ENCODE results near the gene UGT1A4.

The UGT1A4 gene

GRCh38 chr2:233718552-233718951, at the start of gene UGT1A4:
Gene UGT1A4, plus strand, starts transcription at chr2:233718736. Its CDS starts 85 bp downstream, at chr2:233718821.
- DNase-seq (ENCODE audit: low read depth): no peak

- no peak for DNase-seq (ENCODE audit: low read depth)
These were observed 47.0 kb upstream of the UGT1A4 start, which contains the start of gene UGT1A9 for GRCh38 chr2:233671290-233672161. Gene UGT1A9, plus strand, starts transcription at chr2:233671898. Its CDS starts 37 bp downstream, at chr2:233671935.

- DNase-seq (ENCODE audit: low read depth): no peak
These were observed 45.6 kb upstream of the UGT1A4 start for GRCh38 chr2:233672886-233673285.

GRCh38 chr2:233673896-233674295, 44.6 kb upstream of the UGT1A4 start:
- DNase-seq (ENCODE audit: low read depth): no peak

- DNase-seq (ENCODE audit: low read depth): no peak
These were observed 44.2 kb upstream of the UGT1A4 start for GRCh38 chr2:233674314-233674713.

- DNase-seq (ENCODE audit: low read depth): no peak
These were observed 43.5 kb upstream of the UGT1A4 start for GRCh38 chr2:233674995-233675394.

GRCh38 chr2:233676046-233676445, 42.5 kb upstream of the UGT1A4 start:
- DNase-seq (ENCODE audit: low read depth): no peak

GRCh38 chr2:233679196-233679595, 39.3 kb upstream of the UGT1A4 start:
- no peak for DNase-seq (ENCODE audit: low read depth)

GRCh38 chr2:233680361-233681045, 38.0 kb upstream of the UGT1A4 start:
- no peak for DNase-seq (ENCODE audit: low read depth)

- no peak for DNase-seq (ENCODE audit: low read depth)
These were observed 36.9 kb upstream of the UGT1A4 start, which contains the start of gene UGT1A7 for GRCh38 chr2:233681521-233682099. Gene UGT1A7, plus strand, starts transcription at chr2:233681901. Its CDS starts 37 bp downstream, at chr2:233681938.

- DNase-seq (ENCODE audit: low read depth): no peak
These were observed 33.9 kb upstream of the UGT1A4 start for GRCh38 chr2:233684640-233685039.

- no peak for DNase-seq (ENCODE audit: low read depth)
These were observed 31.6 kb upstream of the UGT1A4 start for GRCh38 chr2:233686928-233687327.

- no peak for DNase-seq (ENCODE audit: low read depth)
These were observed 30.2 kb upstream of the UGT1A4 start for GRCh38 chr2:233688341-233688740.

GRCh38 chr2:233689031-233689430, 29.5 kb upstream of the UGT1A4 start:
- DNase-seq (ENCODE audit: low read depth): no peak

GRCh38 chr2:233689501-233689900, 29.0 kb upstream of the UGT1A4 start:
- DNase-seq (ENCODE audit: low read depth): no peak

- no peak for DNase-seq (ENCODE audit: low read depth)
These were observed 28.1 kb upstream of the UGT1A4 start for GRCh38 chr2:233690444-233690843.

GRCh38 chr2:233691443-233692433, 26.8 kb upstream of the UGT1A4 start:
- DNase-seq (ENCODE audit: low read depth): no peak

GRCh38 chr2:233692648-233693047, 25.9 kb upstream of the UGT1A4 start, which contains the start of gene UGT1A6:
Gene UGT1A6, plus strand, starts transcription at chr2:233692890. Its CDS starts 115 bp downstream, at chr2:233693005.
- DNase-seq (ENCODE audit: low read depth): no peak

GRCh38 chr2:233693963-233694362, 24.6 kb upstream of the UGT1A4 start:
- no peak for DNase-seq (ENCODE audit: low read depth)

GRCh38 chr2:233698740-233699139, 19.8 kb upstream of the UGT1A4 start:
- no peak for DNase-seq (ENCODE audit: low read depth)

GRCh38 chr2:233699424-233700027, 19.0 kb upstream of the UGT1A4 start:
- DNase-seq (ENCODE audit: low read depth): no peak

Data from activated T-helper 1 cell treated with Interleukin-2 at 50 U/mL for 16 hours (primary cell).